SK-N-SH treated with all-trans-retinoic acid at 6 μM for 48 hours (cell line): Measurements from ENCODE around the gene ASCL5.

Source experiments
- ATAC-seq: fragments of 200-7000 bp; cut with Tn5 transposase; 3 replicates; pipeline ENCODE4 v1.9.1; 2020; ENCODE audit warnings: mild to moderate bottlenecking, moderate library complexity
- BACH2 ChIP-seq: fragments of 250-450 bp; sonication (Bioruptor Pico); IDR thresholded peaks from 2 replicates; pipeline ENCODE4 v1.9.0; 2021; ENCODE audit warnings: mild to moderate bottlenecking, borderline replicate concordance
- CSDC2 ChIP-seq: fragments of 250-450 bp; sonication (Bioruptor Pico); IDR thresholded peaks from 2 replicates; pipeline ENCODE4 v1.5.0; 2020; ENCODE audit warnings: mild to moderate bottlenecking, moderate library complexity
- CSRNP3 ChIP-seq: fragments of 250-450 bp; sonication (Bioruptor Pico); IDR thresholded peaks from 2 replicates; pipeline ENCODE4 v1.5.1; 2021; ENCODE audit warnings: mild to moderate bottlenecking, moderate library complexity
- ESRRG ChIP-seq: fragments of 250-450 bp; sonication (Bioruptor Pico); IDR thresholded peaks from 2 replicates; pipeline ENCODE4 v1.6.1; 2021; ENCODE audit warnings: mild to moderate bottlenecking
- GLIS3 ChIP-seq: fragments of 250-450 bp; sonication (Bioruptor Pico); IDR thresholded peaks from 2 replicates; pipeline ENCODE4 v1.5.0; 2020; ENCODE audit warnings: mild to moderate bottlenecking, moderate library complexity
- ISL1 ChIP-seq: fragments of 250-450 bp; sonication (Bioruptor Pico); IDR thresholded peaks from 2 replicates; pipeline ENCODE4 v2.1.2; 2022; ENCODE audit warnings: mild to moderate bottlenecking, moderate library complexity
- OSR1 ChIP-seq: fragments of 250-450 bp; sonication (Bioruptor Pico); IDR thresholded peaks from 2 replicates; pipeline ENCODE4 v1.8.0; 2022; ENCODE audit warnings: moderate library complexity, mild to moderate bottlenecking, inconsistent platforms
- TCF4 ChIP-seq: fragments of 250-450 bp; sonication (Bioruptor Pico); IDR thresholded peaks from 2 replicates; pipeline ENCODE4 v1.8.0; 2021; ENCODE audit warnings: mild to moderate bottlenecking, moderate library complexity, borderline replicate concordance
- ZC3H10 ChIP-seq: fragments of 250-450 bp; sonication (Bioruptor Pico); IDR thresholded peaks from 2 replicates; pipeline ENCODE4 v1.5.1; 2021; ENCODE audit warnings: mild to moderate bottlenecking, moderate library complexity
- ZFP3 ChIP-seq: fragments of 250-450 bp; sonication (Bioruptor Pico); IDR thresholded peaks from 2 replicates; pipeline ENCODE4 v1.5.0; 2020; ENCODE audit warnings: mild to moderate bottlenecking, moderate library complexity
- ZNF565 ChIP-seq: fragments of 450-650 bp; formaldehyde crosslinking; conservative IDR thresholded peaks from 2 replicates; pipeline ENCODE4 v1.5.0; 2020; ENCODE audit warnings: low read depth, mild to moderate bottlenecking, moderate library complexity
- ZNF70 ChIP-seq: fragments of 450-650 bp; formaldehyde crosslinking; IDR thresholded peaks from 2 replicates; pipeline ENCODE4 v1.5.0; 2020; ENCODE audit warnings: mild to moderate bottlenecking, moderate library complexity
- ZNF8 ChIP-seq: fragments of 450-650 bp; formaldehyde crosslinking; IDR thresholded peaks from 2 replicates; pipeline ENCODE4 v1.5.0; 2020; ENCODE audit warnings: mild to moderate bottlenecking, moderate library complexity
- TF ChIP-seq, protein P1 (sequence below): fragments of 250-450 bp; sonication (Bioruptor Pico); IDR thresholded peaks from 2 replicates; pipeline ENCODE4 v1.8.0; 2020; ENCODE audit warnings: mild to moderate bottlenecking, moderate library complexity, borderline replicate concordance
- TF ChIP-seq, protein P2 (sequence below): fragments of 250-450 bp; sonication (Bioruptor Pico); IDR thresholded peaks from 2 replicates; pipeline ENCODE4 v1.5.1; 2020; ENCODE audit warnings: low read depth, mild to moderate bottlenecking, moderate library complexity
- TF ChIP-seq, protein P3 (sequence below): fragments of 250-450 bp; sonication (Bioruptor Pico); IDR thresholded peaks from 2 replicates; pipeline ENCODE4 v1.8.0; 2021; ENCODE audit warnings: low read depth, mild to moderate bottlenecking, moderate library complexity, borderline replicate concordance

ASCL5 gene

GRCh38 chr1:201126832-201127754, at the start of gene ASCL5:
Gene ASCL5, minus strand, starts transcription at chr1:201127184. Its CDS starts 11,812 bp downstream, at chr1:201115372.
- ATAC-seq, result peak; percentile 58
- TF ChIP-seq CSDC2 (CRISPR knock-in tag) (no peak), ZNF565 (no peak), OSR1 (CRISPR knock-in tag) (no peak), TCF4 (CRISPR knock-in tag) (no peak), ZC3H10 (CRISPR knock-in tag) (no peak), ZFP3 (no peak), CSRNP3 (CRISPR knock-in tag) (no peak)
- TF ChIP-seq, protein P1, sequence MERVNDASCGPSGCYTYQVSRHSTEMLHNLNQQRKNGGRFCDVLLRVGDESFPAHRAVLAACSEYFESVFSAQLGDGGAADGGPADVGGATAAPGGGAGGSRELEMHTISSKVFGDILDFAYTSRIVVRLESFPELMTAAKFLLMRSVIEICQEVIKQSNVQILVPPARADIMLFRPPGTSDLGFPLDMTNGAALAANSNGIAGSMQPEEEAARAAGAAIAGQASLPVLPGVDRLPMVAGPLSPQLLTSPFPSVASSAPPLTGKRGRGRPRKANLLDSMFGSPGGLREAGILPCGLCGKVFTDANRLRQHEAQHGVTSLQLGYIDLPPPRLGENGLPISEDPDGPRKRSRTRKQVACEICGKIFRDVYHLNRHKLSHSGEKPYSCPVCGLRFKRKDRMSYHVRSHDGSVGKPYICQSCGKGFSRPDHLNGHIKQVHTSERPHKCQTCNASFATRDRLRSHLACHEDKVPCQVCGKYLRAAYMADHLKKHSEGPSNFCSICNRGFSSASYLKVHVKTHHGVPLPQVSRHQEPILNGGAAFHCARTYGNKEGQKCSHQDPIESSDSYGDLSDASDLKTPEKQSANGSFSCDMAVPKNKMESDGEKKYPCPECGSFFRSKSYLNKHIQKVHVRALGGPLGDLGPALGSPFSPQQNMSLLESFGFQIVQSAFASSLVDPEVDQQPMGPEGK (CRISPR knock-in tag), result no peak
- TF ChIP-seq, protein P2, sequence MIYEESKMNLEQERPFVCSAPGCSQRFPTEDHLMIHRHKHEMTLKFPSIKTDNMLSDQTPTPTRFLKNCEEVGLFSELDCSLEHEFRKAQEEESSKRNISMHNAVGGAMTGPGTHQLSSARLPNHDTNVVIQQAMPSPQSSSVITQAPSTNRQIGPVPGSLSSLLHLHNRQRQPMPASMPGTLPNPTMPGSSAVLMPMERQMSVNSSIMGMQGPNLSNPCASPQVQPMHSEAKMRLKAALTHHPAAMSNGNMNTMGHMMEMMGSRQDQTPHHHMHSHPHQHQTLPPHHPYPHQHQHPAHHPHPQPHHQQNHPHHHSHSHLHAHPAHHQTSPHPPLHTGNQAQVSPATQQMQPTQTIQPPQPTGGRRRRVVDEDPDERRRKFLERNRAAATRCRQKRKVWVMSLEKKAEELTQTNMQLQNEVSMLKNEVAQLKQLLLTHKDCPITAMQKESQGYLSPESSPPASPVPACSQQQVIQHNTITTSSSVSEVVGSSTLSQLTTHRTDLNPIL, result no peak
- TF ChIP-seq, protein P3, sequence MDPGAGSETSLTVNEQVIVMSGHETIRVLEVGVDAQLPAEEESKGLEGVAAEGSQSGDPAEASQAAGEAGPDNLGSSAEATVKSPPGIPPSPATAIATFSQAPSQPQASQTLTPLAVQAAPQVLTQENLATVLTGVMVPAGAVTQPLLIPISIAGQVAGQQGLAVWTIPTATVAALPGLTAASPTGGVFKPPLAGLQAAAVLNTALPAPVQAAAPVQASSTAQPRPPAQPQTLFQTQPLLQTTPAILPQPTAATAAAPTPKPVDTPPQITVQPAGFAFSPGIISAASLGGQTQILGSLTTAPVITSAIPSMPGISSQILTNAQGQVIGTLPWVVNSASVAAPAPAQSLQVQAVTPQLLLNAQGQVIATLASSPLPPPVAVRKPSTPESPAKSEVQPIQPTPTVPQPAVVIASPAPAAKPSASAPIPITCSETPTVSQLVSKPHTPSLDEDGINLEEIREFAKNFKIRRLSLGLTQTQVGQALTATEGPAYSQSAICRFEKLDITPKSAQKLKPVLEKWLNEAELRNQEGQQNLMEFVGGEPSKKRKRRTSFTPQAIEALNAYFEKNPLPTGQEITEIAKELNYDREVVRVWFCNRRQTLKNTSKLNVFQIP (CRISPR knock-in tag), result no peak

GRCh38 chr1:201175820-201176500, 49.0 kb upstream of the ASCL5 start:
- ATAC-seq, result no peak
- TF ChIP-seq ZNF565 (no peak), ZNF70 (CRISPR knock-in tag) (no peak), ESRRG (CRISPR knock-in tag) (no peak), ISL1 (CRISPR knock-in tag) (no peak), OSR1 (CRISPR knock-in tag) (no peak), CSDC2 (CRISPR knock-in tag) (no peak), ZFP3 (no peak), TCF4 (CRISPR knock-in tag) (no peak), ZNF8 (CRISPR knock-in tag) (no peak), CSRNP3 (CRISPR knock-in tag) (no peak), GLIS3 (CRISPR knock-in tag) (no peak)
- TF ChIP-seq, protein P3 (CRISPR knock-in tag), result no peak

DNA sequence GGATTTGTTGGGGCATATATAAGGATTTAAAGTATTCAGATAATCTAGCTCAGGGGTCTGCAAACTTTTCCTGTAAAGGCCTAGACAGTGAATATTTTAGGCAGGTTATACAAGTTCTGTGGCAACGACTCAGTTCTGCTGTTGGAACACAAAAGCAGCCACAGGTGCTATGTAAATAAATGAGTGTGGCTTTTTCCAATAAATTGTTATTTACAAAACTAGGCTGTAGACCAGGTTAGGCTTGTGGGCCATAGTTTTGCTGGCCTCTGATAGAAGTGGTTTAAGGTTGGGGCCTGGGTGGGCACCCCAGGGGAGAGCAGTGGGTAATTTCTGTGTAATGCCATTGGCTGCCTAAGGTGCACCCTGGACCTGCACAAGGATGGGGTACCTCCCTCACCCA, 46.8 kb upstream of the ASCL5 start:
- no peak for ATAC-seq
- TF ChIP-seq, protein P2, result no peak
- TF ChIP-seq ESRRG (CRISPR knock-in tag) (no peak), GLIS3 (CRISPR knock-in tag) (no peak), BACH2 (CRISPR knock-in tag) (no peak)
